HepG2 (cell line): Measurements from ENCODE around the gene TFAP2D. TPM values are rescaled to one million over a fixed set of nuclear protein-coding genes. Genes with fewer than 3 reads are reported as not detected.
A peak's percentile ranks its signal among the peaks of the same experiment; 100 is the strongest.

Experiments used
- ATAC-seq: fragments of 200-7000 bp; cut with Tn5 transposase; 3 replicates; pipeline ENCODE4 v1.9.1; 2020; ENCODE audit warnings: mild to moderate bottlenecking, moderate library complexity
- BruUV-seq: library from RNA; stranded (reverse); fragments of 400-500 nt; replicated peaks from 2 replicates; lab custom pipeline; 2021; lab: Mats Ljungman, UMichigan
- CTCF ChIA-PET: fragments of 300-600 bp; formaldehyde crosslinking; extraction: SDS; loops from one replicate; lab custom pipeline; 2021; ENCODE audit warnings: low total read pairs, inconsistent platforms, low intra/inter-chr PET ratio; lab: Yijun Ruan, JAX
- POLR2A ChIA-PET: fragments of 350-600 bp; sonication (Branson Sonifier 250); formaldehyde crosslinking; loops from one replicate; lab custom pipeline; 2020; ENCODE audit warnings: antibody characterized with exemption, inconsistent platforms; lab: Yijun Ruan, JAX
- DNase-seq: peaks from one replicate; pipeline ENCODE4 v3.0.0-alpha.2; 2015; ENCODE audit warnings: low spot score
- FAIRE-seq: peaks from 3 replicates; lab custom pipeline; 2011; peaks lifted over from hg19 to GRCh38; lab: Jason Lieb, UNC
- H2AFZ ChIP-seq: one replicate; pipeline ENCODE4 v1.6.1; 2011; ENCODE audit warnings: low read length, inconsistent platforms
- H3K27ac ChIP-seq: fragments of 300-600 bp; 3 replicates; pipeline ENCODE4 v1.8.0; 2011; ENCODE audit warnings: mixed run types, mild to moderate bottlenecking, mixed read lengths, low read length, inconsistent platforms; ENCODE audit not compliant: insufficient read depth; ENCODE audit errors: extremely low read length
- H3K27me3 ChIP-seq, 2 experiments: fragments of 200-600 bp in 1 of 2; 2 replicates in 1 of 2; 3 replicates in 1 of 2; pipeline versions ENCODE4 v1.6.0 to v1.8.0; 2011; ENCODE audit warnings: low read length in 2 of 2, mild to moderate bottlenecking in 2 of 2, moderate library complexity in 2 of 2, inconsistent platforms in 1 of 2; ENCODE audit not compliant: insufficient read depth in 2 of 2, control insufficient read depth in 1 of 2
- H3K36me3 ChIP-seq, 2 experiments: fragments of 200-600 bp in 1 of 2; replicated peaks in 1 of 2; 2 replicates in 1 of 2; 3 replicates in 1 of 2; pipeline versions ENCODE4 v1.5.1 to v1.8.0; 2011; ENCODE audit warnings: low read length in 2 of 2, inconsistent platforms in 1 of 2; ENCODE audit not compliant: insufficient read depth in 2 of 2, control insufficient read depth in 1 of 2
- H3K4me1 ChIP-seq: 2 replicates; pipeline ENCODE4 v1.5.1; 2012; ENCODE audit warnings: low read length, inconsistent platforms; ENCODE audit not compliant: insufficient read depth
- H3K4me2 ChIP-seq: 2 replicates; pipeline ENCODE4 v1.6.0; 2011; ENCODE audit warnings: low read depth, low read length, inconsistent platforms
- H3K4me3 ChIP-seq, 3 experiments: fragments of 200-600 bp in 1 of 3; sonication (generic), shearing (Covaris generic) in 1 of 3; replicated peaks in 1 of 3; 2 replicates each; pipeline ENCODE4 v1.5.1; 2011 to 2016; ENCODE audit warnings: low read length in 3 of 3, inconsistent platforms in 2 of 3, low read depth in 2 of 3, mild to moderate bottlenecking in 2 of 3, control low read depth in 1 of 3, mixed read lengths in 1 of 3; ENCODE audit not compliant: insufficient read depth in 1 of 3
- H3K79me2 ChIP-seq: one replicate; pipeline ENCODE4 v1.6.1; 2011; ENCODE audit warnings: low read length, inconsistent platforms; ENCODE audit not compliant: insufficient read depth
- H3K9ac ChIP-seq: 2 replicates; pipeline ENCODE4 v1.6.0; 2011; ENCODE audit warnings: mild to moderate bottlenecking, low read depth, low read length, inconsistent platforms; ENCODE audit not compliant: insufficient read depth
- H3K9me3 ChIP-seq: 2 replicates; pipeline ENCODE4 v1.5.1; 2012; ENCODE audit warnings: mild to moderate bottlenecking, low read length
- H4K20me1 ChIP-seq: 2 replicates; pipeline ENCODE4 v1.6.0; 2011; ENCODE audit warnings: inconsistent platforms, mild to moderate bottlenecking, low read length, moderate library complexity; ENCODE audit not compliant: insufficient read depth
- FOXC1 ChIP-seq: sonication (generic); formaldehyde crosslinking; IDR thresholded peaks from 2 replicates; pipeline ENCODE4 v1.8.0; 2022; ENCODE audit warnings: mild to moderate bottlenecking, missing genetic modification reagents, borderline replicate concordance
- MTA3 ChIP-seq: sonication (generic); formaldehyde crosslinking; IDR thresholded peaks from 2 replicates; pipeline ENCODE4 v1.4.0; 2020; ENCODE audit warnings: missing genetic modification reagents
- ZNF543 ChIP-seq: sonication (generic); formaldehyde crosslinking; IDR thresholded peaks from 2 replicates; pipeline ENCODE4 v1.4.0; 2020; ENCODE audit warnings: mild to moderate bottlenecking, missing genetic modification reagents
- WGBS: methylation state at CpG from one replicate; pipeline ENCODE4 v1.1.6; 2017; ENCODE audit warnings: low lambda C conversion rate; 5-methylcytosine and 5-hydroxymethylcytosine counted together
- in situ Hi-C: cut with HindIII; loops from 2 replicates; pipeline ENCODE4 v1.10.0; 2017; ENCODE audit warnings: low pct_unique_long_range_greater_than_20kb; ENCODE audit not compliant: extremely low pct_ligation_motif_present
- intact Hi-C: fragments of 100-400 bp; cut with micrococcal nuclease; formaldehyde crosslinking; loops from one replicate; pipeline ENCODE4 v1.10.0; 2022; ENCODE audit not compliant: unreplicated experiment
- polyA plus RNA-seq, 8 experiments: library from polyadenylated mRNA; depleted of rRNA in 3 of 8; stranded (reverse) in 7 of 8; unstranded in 1 of 8; fragments of >200 nt; fragmentation: Illumina TruSeq in 4 of 8; extraction: Trizol in 4 of 8; gene quantifications; 2 replicates each; pipeline versions ENCODE4 v1.2.1 to v1.2.3, GENCODE V29; 2011 to 2016; ENCODE audit warnings: low read depth in 4 of 8, missing spikeins in 1 of 8, mixed read lengths in 1 of 8; ENCODE audit not compliant: insufficient read depth in 1 of 8
- total RNA-seq, 5 experiments: library from RNA; depleted of rRNA; stranded (reverse); fragments of >200 nt; fragmentation: Illumina TruSeq; extraction: Trizol; gene quantifications; 2 replicates each; pipeline ENCODE4 v1.2.3, GENCODE V29; 2016; ENCODE audit warnings: low read depth in 1 of 5

The TFAP2D gene
- total and polyA plus RNA-seq, 2 of the 13 experiments (the other 11 are each of a cell fraction or from before 2014, with no cell fraction given) = not detected

GRCh38 chr6:50714487-50715379 lies 1.4 kb downstream of the TFAP2D start:
- Histone ChIP-seq H3K4me1 (no peaks in the 10 kb centered on the region), H3K9ac (no peak overlapping the region), H4K20me1 (no peaks in the 10 kb centered on the region; the same call in 1 of the 2 replicates), H3K4me2 (no peak overlapping the region), H3K79me2 (no peaks in the 10 kb centered on the region), H2AFZ (no peak overlapping the region), H3K27me3 (peaks cover 2 to 35% of the 10 kb centered on the region in 2 experiments; a peak in 2 of 5 replicates), H3K9me3 (no peaks in the 10 kb centered on the region), H3K36me3 (no peaks in the 10 kb centered on the region), H3K4me3 (no peak overlapping the region), H3K27ac (no peak overlapping the region)
- no peak for TF ChIP-seq MTA3 (CRISPR knock-in tag)
- BruUV-seq = no TSS peak
- intact Hi-C loops = no loop called here
- in situ Hi-C loops = no loop called here
- no peak for FAIRE-seq
- DNase-seq = no peak
- ATAC-seq = peak; percentile 30; the same call in 2 of the 3 replicates
- ChIA-PET POLR2A (no interaction called here), CTCF (no interaction called here)
- 14% methylated on average over 35 of the region's 51 CpGs for WGBS

- DNase-seq (no peak), FAIRE-seq (no peak), ATAC-seq (no peak)
- H3K27me3 ChIP-seq = peaks cover 2 to 41% of the 10 kb centered on the region in 2 experiments; a peak in 2 of 5 replicates
- no peaks in the 10 kb centered on the region for H3K4me1 ChIP-seq
- H4K20me1 ChIP-seq = no peaks in the 10 kb centered on the region; the same call in 1 of the 2 replicates
- ChIA-PET POLR2A (no interaction called here), CTCF (no interaction called here)
- 12% methylated on average over 14 of the region's 14 CpGs for WGBS
- no peak overlapping the region for H3K4me2 ChIP-seq
- TF ChIP-seq FOXC1 (CRISPR knock-in tag) (no peak), ZNF543 (CRISPR knock-in tag) (no peak)
- no peak overlapping the region for H3K4me3 ChIP-seq
- no peak overlapping the region for H2AFZ ChIP-seq
- H3K79me2 ChIP-seq = no peaks in the 10 kb centered on the region
- H3K36me3 ChIP-seq = no peaks in the 10 kb centered on the region
- H3K27ac ChIP-seq = no peak overlapping the region
- H3K9ac ChIP-seq = no peak overlapping the region
- no peaks in the 10 kb centered on the region for H3K9me3 ChIP-seq
- in situ Hi-C loops (no loop called here), intact Hi-C loops (no loop called here)
- BruUV-seq = no TSS peak
These were observed 3.7 kb downstream of the TFAP2D start for GRCh38 chr6:50716899-50717509.
